Stimulated activated naive CD8-positive, alpha-beta T cell treated with anti-CD3 and anti-CD28 coated beads, Interleukin-15, Interleukin-2, amounts not matched to agents 100 U/mL and 50 U/mL, for 24 hours (primary cell): ENCODE data around the gene PDE6A.

Experiments used
- ATAC-seq: fragments of 150-1000 bp; cut with Tn5 transposase; one replicate; pipeline ENCODE4 v1.10.0; 2021
- DNase-seq: peaks from one replicate; pipeline ENCODE4 v3.0.0; 2021

Gene PDE6A

GRCh38 chr5:149930749-149931574 lies 13.6 kb downstream of the PDE6A start:
- no peak for ATAC-seq
- DNase-seq, result no peak

- DNase-seq, result no peak
- ATAC-seq, result no peak
Observed at GRCh38 chr5:149930043-149930748, 14.4 kb downstream of the PDE6A start.

GRCh38 chr5:149924486-149924885 lies 20.1 kb downstream of the PDE6A start:
- ATAC-seq (no peak), DNase-seq (no peak)

GRCh38 chr5:149922950-149923349 lies 21.6 kb downstream of the PDE6A start:
- ATAC-seq, result no peak
- DNase-seq, result no peak

DNA sequence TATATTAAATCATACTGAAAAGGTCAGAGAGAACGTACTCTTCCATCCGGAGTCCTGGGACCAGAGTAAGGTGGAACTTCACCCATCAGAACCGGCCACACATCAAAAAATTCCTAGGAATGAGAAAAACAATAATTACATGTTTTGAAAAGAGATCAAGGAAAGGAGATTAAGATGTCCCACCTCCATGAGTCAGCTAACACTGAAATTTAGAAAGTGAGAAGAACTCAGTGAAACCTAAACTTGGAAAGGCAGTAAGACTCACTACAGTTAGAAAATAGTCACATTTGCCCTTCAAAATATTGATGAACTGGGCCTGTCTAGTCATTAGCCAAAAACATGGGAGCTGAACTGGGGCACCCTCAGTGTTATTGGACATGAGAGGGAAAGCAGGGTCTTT lies 23.0 kb downstream of the PDE6A start:
- DNase-seq (no peak), ATAC-seq (no peak)

DNA sequence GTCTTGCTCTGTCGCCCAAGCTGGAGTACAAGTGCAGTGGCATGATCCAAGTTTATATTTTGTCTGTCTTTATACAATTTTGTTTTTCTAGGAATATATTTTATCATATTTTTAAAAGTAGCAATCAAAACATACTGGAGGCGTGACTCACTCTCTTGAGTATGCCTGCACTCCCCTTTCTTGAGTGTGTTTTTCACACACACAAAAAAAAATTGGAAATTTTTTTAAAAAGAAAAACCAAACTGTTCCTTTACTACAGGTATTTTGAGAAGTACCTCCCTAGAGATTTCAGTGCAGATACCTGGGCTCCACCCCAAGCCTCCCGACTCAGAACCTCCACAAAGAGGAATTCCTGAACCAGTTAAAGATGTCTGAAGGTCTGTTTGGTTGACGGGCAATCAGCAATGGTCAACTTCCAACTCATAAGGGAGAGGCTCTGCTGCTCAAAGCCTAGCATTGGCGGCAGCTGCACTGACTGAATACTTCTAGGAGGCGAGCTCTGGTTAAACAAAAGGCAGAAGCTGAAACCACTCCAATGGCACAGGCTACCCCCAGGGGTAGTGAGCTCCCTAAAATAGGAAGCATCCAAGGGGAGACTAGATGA lies 27.4 kb downstream of the PDE6A start:
- ATAC-seq, result no peak
- no peak for DNase-seq

- ATAC-seq (no peak), DNase-seq (no peak)
Observed at GRCh38 chr5:149916334-149917072, 28.1 kb downstream of the PDE6A start.

DNA sequence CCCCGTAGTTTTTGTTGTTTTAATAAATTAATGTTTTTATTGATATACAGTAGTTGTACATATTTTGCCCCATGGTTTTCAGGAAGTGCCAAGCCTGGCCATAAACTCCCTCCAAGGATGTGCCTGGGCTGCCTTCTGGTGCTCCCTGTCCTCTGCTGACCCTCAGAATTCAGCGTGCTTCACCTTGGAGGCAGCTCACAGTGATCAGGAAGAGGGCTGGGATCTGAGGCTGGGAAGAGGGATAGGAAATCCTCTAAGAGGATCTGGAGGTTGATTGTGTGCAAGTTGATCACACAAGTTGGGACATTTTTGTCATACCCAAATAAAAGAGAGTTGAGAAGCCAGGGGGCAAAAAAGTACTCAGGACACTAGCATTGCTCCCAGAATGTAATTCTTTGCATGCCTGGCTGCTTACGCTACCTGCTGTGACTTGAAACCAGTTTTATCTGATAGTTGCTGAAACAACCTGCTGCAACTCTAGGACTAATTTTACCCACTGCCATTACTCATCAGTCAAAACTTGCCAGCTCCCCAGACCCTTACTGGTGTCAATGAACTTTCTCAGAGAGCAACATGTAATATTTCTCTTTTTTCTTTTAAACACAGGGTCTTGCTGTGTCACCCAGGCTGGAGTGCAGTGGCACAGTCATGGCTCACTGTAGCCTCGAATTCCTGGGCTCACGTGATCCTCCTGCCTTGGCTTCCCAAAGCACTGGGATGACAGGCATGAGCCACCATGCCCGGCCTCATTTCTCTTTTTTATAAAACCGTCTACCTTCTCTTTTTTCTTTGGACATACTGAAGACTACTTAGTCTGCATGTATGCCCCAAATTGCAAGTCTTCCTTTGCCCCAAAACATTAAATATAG lies 29.0 kb downstream of the PDE6A start:
- ATAC-seq (no peak), DNase-seq (no peak)

- no peak for ATAC-seq
- DNase-seq, result no peak
Observed at GRCh38 chr5:149913436-149914419, 30.9 kb downstream of the PDE6A start.

GRCh38 chr5:149912226-149912871 lies 32.2 kb downstream of the PDE6A start:
- ATAC-seq, result no peak
- no peak for DNase-seq

DNA sequence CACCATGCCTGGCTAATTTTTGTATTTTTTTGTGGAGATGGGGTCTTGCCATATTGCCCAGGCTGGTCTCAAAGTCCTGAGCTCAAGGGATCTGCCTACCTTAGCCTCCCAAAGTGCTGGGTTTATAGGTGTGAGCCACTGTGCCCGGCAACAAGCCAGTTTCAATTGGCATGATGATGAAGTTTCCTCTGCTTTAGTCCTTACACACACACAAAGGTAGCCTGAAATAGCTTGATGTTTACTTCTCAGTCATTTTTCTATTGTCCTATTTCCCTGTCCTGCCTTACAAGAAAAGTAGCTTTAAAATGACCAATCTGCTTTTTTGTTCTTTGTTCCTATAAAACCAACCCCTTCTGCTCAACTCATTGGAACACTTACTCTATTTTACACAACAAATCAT lies 33.6 kb downstream of the PDE6A start:
- no peak for ATAC-seq
- no peak for DNase-seq

DNA sequence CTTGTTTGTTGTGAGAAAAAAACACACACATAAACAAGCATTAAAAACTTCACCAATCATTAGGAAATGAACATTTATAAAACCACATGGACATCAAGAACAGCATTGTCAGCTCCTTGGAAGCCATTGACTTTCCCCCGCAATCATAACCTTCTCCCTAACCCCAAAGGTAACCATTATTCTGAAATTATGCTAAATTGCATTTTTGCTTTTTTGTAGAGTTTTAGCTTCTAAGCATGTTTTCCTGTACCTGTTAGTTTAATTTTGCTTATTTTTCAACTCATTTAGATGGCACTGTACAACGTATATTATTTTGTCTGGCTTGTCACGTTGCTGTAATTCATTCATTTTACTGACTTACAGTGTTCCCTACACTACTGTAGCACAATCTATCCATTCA lies 36.8 kb downstream of the PDE6A start:
- no peak for ATAC-seq
- no peak for DNase-seq

DNA sequence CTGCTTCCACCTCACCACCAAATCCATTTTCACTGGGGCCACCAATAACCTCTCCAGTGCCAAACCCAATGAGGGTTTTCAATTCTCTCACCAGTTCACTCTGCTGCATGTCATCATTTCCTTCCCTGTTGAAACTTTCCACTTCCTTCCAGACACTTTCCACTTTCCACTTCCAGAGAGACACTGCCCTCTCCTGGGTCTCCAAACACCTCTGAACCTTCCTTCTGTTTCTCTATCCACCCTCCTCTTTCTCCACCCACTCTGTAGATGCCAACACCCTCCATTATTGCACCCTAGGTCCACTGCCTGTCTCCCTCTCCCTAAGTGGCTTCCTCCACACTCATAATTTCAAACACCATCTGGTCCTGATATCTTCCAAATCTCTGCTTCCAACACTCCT lies 39.6 kb downstream of the PDE6A start:
- no peak for ATAC-seq

GRCh38 chr5:149904293-149904886 lies 40.2 kb downstream of the PDE6A start:
- DNase-seq, result no peak
- no peak for ATAC-seq

More for the DNA sequence above, 39.6 kb downstream of the PDE6A start:
- DNase-seq, result no peak

- DNase-seq (no peak), ATAC-seq (no peak)
Observed at GRCh38 chr5:149903404-149903803, 41.2 kb downstream of the PDE6A start.

GRCh38 chr5:149902177-149902576 lies 42.4 kb downstream of the PDE6A start:
- ATAC-seq, result no peak
- no peak for DNase-seq

GRCh38 chr5:149901511-149901910 lies 43.1 kb downstream of the PDE6A start:
- no peak for DNase-seq
- no peak for ATAC-seq

- DNase-seq (no peak), ATAC-seq (no peak)
Observed at GRCh38 chr5:149900390-149900789, 44.2 kb downstream of the PDE6A start.

- ATAC-seq, result no peak
Observed at GRCh38 chr5:149898811-149899210, 45.8 kb downstream of the PDE6A start.

More at GRCh38 chr5:149898811-149899210, 45.8 kb downstream of the PDE6A start:
- DNase-seq, result no peak
